IMR-90 (cell line): ENCODE data around the gene TTLL9. TPM values are rescaled to one million over a fixed set of nuclear protein-coding genes. Genes with fewer than 3 reads are reported as not detected.
A peak's percentile ranks its signal among the peaks of the same experiment; 100 is the strongest.

Experiments
- ATAC-seq: fragments of 200-7000 bp; cut with Tn5 transposase; 2 replicates; pipeline ENCODE4 v1.9.1; 2020; ENCODE audit warnings: low read depth, mild to moderate bottlenecking, moderate library complexity
- BruUV-seq: library from RNA; stranded (reverse); fragments of 400-500 nt; replicated peaks from 2 replicates; lab custom pipeline; 2021; lab: Mats Ljungman, UMichigan
- CTCF ChIA-PET: fragments of 300-600 bp; formaldehyde crosslinking; extraction: SDS; loops from one replicate; lab custom pipeline; 2021; ENCODE audit warnings: antibody characterized with exemption; lab: Yijun Ruan, JAX
- POLR2A ChIA-PET: fragments of 300-600 bp; sonication (Branson Sonifier 250); formaldehyde crosslinking; loops from one replicate; lab custom pipeline; 2022; ENCODE audit warnings: antibody characterized with exemption; ENCODE audit not compliant: unreplicated experiment; lab: Charles Lee
- DNase-seq: peaks from one replicate; pipeline ENCODE4 v3.0.0; 2013
- H2AFZ ChIP-seq: replicated peaks from 2 replicates; pipeline ENCODE3; 2013; ENCODE audit warnings: low read length, mild to moderate bottlenecking; ENCODE audit not compliant: poor library complexity
- H2AK5ac ChIP-seq: 2 replicates; pipeline ENCODE4 v1.6.1; 2013; ENCODE audit warnings: low read depth, low read length, inconsistent platforms
- H2AK9ac ChIP-seq: replicated peaks from 2 replicates; pipeline ENCODE3; 2013; ENCODE audit warnings: mild to moderate bottlenecking, low read depth, low read length, moderate library complexity; ENCODE audit not compliant: poor library complexity
- H2BK120ac ChIP-seq: 2 replicates; pipeline ENCODE4 v1.6.1; 2013; ENCODE audit warnings: low read depth, low read length, inconsistent platforms
- H2BK15ac ChIP-seq: 3 replicates; pipeline ENCODE4 v1.6.1; 2013; ENCODE audit warnings: low read depth, low read length, inconsistent platforms
- H2BK20ac ChIP-seq: 2 replicates; pipeline ENCODE4 v1.6.1; 2013; ENCODE audit warnings: low read depth, mild to moderate bottlenecking, inconsistent platforms, low read length, moderate library complexity
- H2BK5ac ChIP-seq: 2 replicates; pipeline ENCODE4 v1.6.1; 2013; ENCODE audit warnings: mild to moderate bottlenecking, low read depth, low read length, inconsistent platforms; ENCODE audit not compliant: poor library complexity, severe bottlenecking
- H3K14ac ChIP-seq: replicated peaks from 2 replicates; pipeline ENCODE4 v1.6.1; 2013; ENCODE audit warnings: low read depth, low read length, inconsistent platforms
- H3K18ac ChIP-seq: 2 replicates; pipeline ENCODE4 v1.6.1; 2013; ENCODE audit warnings: low read depth, low read length, control low read depth
- H3K23ac ChIP-seq: 2 replicates; pipeline ENCODE4 v1.6.1; 2013; ENCODE audit warnings: low read depth, low read length, inconsistent platforms
- H3K27ac ChIP-seq: 2 replicates; pipeline ENCODE4 v1.5.1; 2013; ENCODE audit warnings: mild to moderate bottlenecking, control low read depth, low read length; ENCODE audit not compliant: insufficient read depth
- H3K27me3 ChIP-seq: 2 replicates; pipeline ENCODE4 v1.6.1; 2013; ENCODE audit warnings: low read length; ENCODE audit not compliant: control insufficient read depth, insufficient read depth
- H3K36me3 ChIP-seq: 2 replicates; pipeline ENCODE4 v1.6.1; 2013; ENCODE audit warnings: low read length, mixed read lengths; ENCODE audit not compliant: control insufficient read depth, insufficient read depth
- H3K4ac ChIP-seq: 2 replicates; pipeline ENCODE4 v1.6.1; 2013; ENCODE audit warnings: low read depth, low read length, inconsistent platforms
- H3K4me1 ChIP-seq: 2 replicates; pipeline ENCODE4 v1.6.1; 2013; ENCODE audit warnings: low read length, mixed read lengths; ENCODE audit not compliant: control insufficient read depth, insufficient read depth
- H3K4me2 ChIP-seq: 2 replicates; pipeline ENCODE4 v1.6.1; 2013; ENCODE audit warnings: low read depth, mild to moderate bottlenecking, control low read depth, low read length, moderate library complexity
- H3K4me3 ChIP-seq: 2 replicates; pipeline ENCODE4 v1.5.1; 2013; ENCODE audit warnings: low read depth, mild to moderate bottlenecking, control low read depth, low read length, moderate library complexity; ENCODE audit not compliant: insufficient read depth
- H3K56ac ChIP-seq: 2 replicates; pipeline ENCODE4 v1.6.1; 2013; ENCODE audit warnings: low read length, inconsistent platforms; ENCODE audit not compliant: insufficient read depth; ENCODE audit errors: extremely low read depth
- H3K79me1 ChIP-seq, 2 experiments: 2 replicates each; pipeline ENCODE4 v1.6.1; 2013; ENCODE audit warnings: low read length in 2 of 2, inconsistent platforms in 1 of 2, low read depth in 1 of 2
- H3K9ac ChIP-seq: 2 replicates; pipeline ENCODE4 v1.6.1; 2013; ENCODE audit warnings: low read depth, low read length, control low read depth
- H3K9me1 ChIP-seq: 2 replicates; pipeline ENCODE4 v1.6.1; 2013; ENCODE audit warnings: low read length, inconsistent platforms; ENCODE audit not compliant: insufficient read depth
- H3K9me3 ChIP-seq: 2 replicates; pipeline ENCODE4 v1.6.1; 2013; ENCODE audit warnings: low read length; ENCODE audit not compliant: control insufficient read depth, insufficient read depth
- H4K20me1 ChIP-seq: 2 replicates; pipeline ENCODE4 v1.6.1; 2013; ENCODE audit warnings: low read length, inconsistent platforms; ENCODE audit not compliant: insufficient read depth
- H4K5ac ChIP-seq: 2 replicates; pipeline ENCODE4 v1.6.1; 2013; ENCODE audit warnings: mild to moderate bottlenecking, low read depth, low read length, control low read depth
- H4K8ac ChIP-seq, 2 experiments: 2 replicates each; pipeline ENCODE4 v1.6.1; 2013; ENCODE audit warnings: low read depth in 2 of 2, low read length in 2 of 2, control low read depth in 1 of 2, inconsistent platforms in 1 of 2
- H4K91ac ChIP-seq: 2 replicates; pipeline ENCODE4 v1.6.1; 2013; ENCODE audit warnings: low read depth, low read length, inconsistent platforms; ENCODE audit not compliant: insufficient read depth
- BHLHE40 ChIP-seq: fragments of 150-350 bp; IDR thresholded peaks from 2 replicates; pipeline ENCODE4 v1.6.1; 2016; ENCODE audit warnings: mild to moderate bottlenecking, low read depth, low read length
- CEBPB ChIP-seq: IDR thresholded peaks from 2 replicates; pipeline ENCODE4 v1.6.1; 2012; ENCODE audit warnings: low read depth, low read length, improper control_type of control experiment
- CHD1 ChIP-seq: IDR thresholded peaks from 2 replicates; pipeline ENCODE4 v1.6.1; 2012; ENCODE audit warnings: low read depth, low read length, improper control_type of control experiment
- CTCF ChIP-seq: conservative IDR thresholded peaks from 2 replicates; pipeline ENCODE4 v1.5.1; 2012; ENCODE audit warnings: mild to moderate bottlenecking, low read depth, low read length, improper control_type of control experiment
- ELK1 ChIP-seq: fragments of 150-350 bp; IDR thresholded peaks from 2 replicates; pipeline ENCODE4 v1.6.1; 2016; ENCODE audit warnings: low read depth, mild to moderate bottlenecking, low read length, moderate library complexity, borderline replicate concordance
- FOS ChIP-seq: fragments of 150-350 bp; IDR thresholded peaks from 2 replicates; pipeline ENCODE4 v1.6.1; 2016; ENCODE audit warnings: low read depth, low read length
- MAFK ChIP-seq: IDR thresholded peaks from 2 replicates; pipeline ENCODE4 v1.6.1; 2012; ENCODE audit warnings: low read depth, low read length, improper control_type of control experiment
- MAZ ChIP-seq: IDR thresholded peaks from 2 replicates; pipeline ENCODE4 v1.6.1; 2012; ENCODE audit warnings: low read depth, mild to moderate bottlenecking, low read length, improper control_type of control experiment, moderate library complexity, borderline replicate concordance
- MXI1 ChIP-seq: IDR thresholded peaks from 2 replicates; pipeline ENCODE4 v1.6.1; 2012; ENCODE audit warnings: low read depth, mild to moderate bottlenecking, low read length, moderate library complexity, borderline replicate concordance
- NFE2L2 ChIP-seq: fragments of 150-350 bp; IDR thresholded peaks from 2 replicates; pipeline ENCODE4 v1.6.1; 2016; ENCODE audit warnings: low read depth, mild to moderate bottlenecking, low read length
- POLR2A ChIP-seq: IDR thresholded peaks from 2 replicates; pipeline ENCODE4 v1.6.1; 2012; ENCODE audit warnings: mild to moderate bottlenecking, low read depth, low read length
- RAD21 ChIP-seq: IDR thresholded peaks from 2 replicates; pipeline ENCODE4 v1.6.1; 2012; ENCODE audit warnings: low read length, improper control_type of control experiment
- RCOR1 ChIP-seq: IDR thresholded peaks from 2 replicates; pipeline ENCODE4 v1.6.1; 2012; ENCODE audit warnings: mild to moderate bottlenecking, low read length, improper control_type of control experiment; ENCODE audit not compliant: insufficient replicate concordance
- RFX5 ChIP-seq: IDR thresholded peaks from 2 replicates; pipeline ENCODE4 v1.8.0; 2012; ENCODE audit warnings: low read depth, mild to moderate bottlenecking, low read length, moderate library complexity
- SMC3 ChIP-seq: fragments of 150-350 bp; IDR thresholded peaks from 2 replicates; pipeline ENCODE4 v1.6.1; 2016; ENCODE audit warnings: low read depth, mild to moderate bottlenecking, antibody characterized with exemption, low read length, moderate library complexity
- USF2 ChIP-seq: fragments of 150-350 bp; IDR thresholded peaks from 2 replicates; pipeline ENCODE4 v1.6.1; 2017; ENCODE audit warnings: mild to moderate bottlenecking, antibody characterized with exemption, low read length, low read depth
- WGBS, 2 experiments: methylation state at CpG; one replicate each; pipeline versions ENCODE4 v1.1.5 to v1.1.7; 2013; ENCODE audit warnings: missing lambda C conversion rate in 2 of 2; ENCODE audit not compliant: insufficient read length in 1 of 2; ENCODE audit errors: extremely low coverage in 2 of 2; 5-methylcytosine and 5-hydroxymethylcytosine counted together
- dilution Hi-C: fragments of 300-500 bp; cut with HindIII; formaldehyde crosslinking; loops from one replicate; pipeline ENCODE4 v1.14.3; 2018; ENCODE audit warnings: low sequenced_read_pairs; ENCODE audit not compliant: unreplicated experiment
- in situ Hi-C: fragments of 300-500 bp; cut with MboI; formaldehyde crosslinking; loops from 3 replicates; pipeline ENCODE4 v1.14.3; 2019; ENCODE audit warnings: low sequenced_read_pairs, inconsistent platforms, mixed read lengths
- intact Hi-C: fragments of 100-400 bp; cut with micrococcal nuclease; formaldehyde crosslinking; loops from 2 replicates; pipeline ENCODE4 v1.10.0; 2022
- polyA plus RNA-seq, 3 experiments: library from polyadenylated mRNA; depleted of rRNA; stranded (reverse); fragments of >200 nt; gene quantifications; 2 replicates each; pipeline ENCODE4 v1.2.3, GENCODE V29; 2012; ENCODE audit warnings: low replicate concordance in 1 of 3
- total RNA-seq: library from RNA; depleted of rRNA; stranded (reverse); fragments of >200 nt; gene quantifications from 2 replicates; pipeline ENCODE4 v1.2.3, GENCODE V29; 2012

TTLL9 gene
- total and polyA plus RNA-seq, 2 of the 4 experiments (the other 2 are of a cell fraction) = not detected

GRCh38 chr20:31930779-31931178 lies 60.3 kb downstream of the TTLL9 start:
- no peak overlapping the region for H4K91ac ChIP-seq
- H3K23ac ChIP-seq = no peak overlapping the region
- H2BK120ac ChIP-seq = no peak overlapping the region
- H3K27me3 ChIP-seq = peaks cover 18% of the 10 kb centered on the region
- no peak for TF ChIP-seq USF2
- TF ChIP-seq MAZ = no peak
- TF ChIP-seq CHD1 = no peak
- no peak for TF ChIP-seq RAD21
- TF ChIP-seq SMC3 = no peak
- TF ChIP-seq RFX5 = no peak
- TF ChIP-seq RCOR1 = no peak
- TF ChIP-seq BHLHE40 = no peak
- TF ChIP-seq MAFK = no peak
- TF ChIP-seq CEBPB = no peak
- no peak for TF ChIP-seq MXI1
- TF ChIP-seq ELK1 = no peak
- no peak for TF ChIP-seq NFE2L2
- TF ChIP-seq CTCF = no peak
- no peak for TF ChIP-seq FOS
- no peak for TF ChIP-seq POLR2A
- BruUV-seq = no TSS peak
- no peak overlapping the region for H3K14ac ChIP-seq
- no peaks in the 10 kb centered on the region for H4K20me1 ChIP-seq
- intact Hi-C loops = no loop called here
- ATAC-seq = no peak
- CTCF ChIA-PET = no interaction called here
- no peak overlapping the region for H2AK5ac ChIP-seq
- no peak overlapping the region for H3K4me3 ChIP-seq
- DNase-seq = no peak
- H3K4me2 ChIP-seq = no peak overlapping the region
- no peak overlapping the region for H2BK20ac ChIP-seq
- no peaks in the 10 kb centered on the region for H3K79me1 ChIP-seq
- POLR2A ChIA-PET = interaction anchor here (0.6 to 0.7 kb wide), 2 partner anchors 38 to 1559 kb away, joined by 3 to 5 read pairs; no protein-coding TSS in a partner anchor
- H3K9ac ChIP-seq = no peak overlapping the region
- H3K9me1 ChIP-seq = no peaks in the 10 kb centered on the region
- no peak overlapping the region for H2BK15ac ChIP-seq
- no peaks in the 10 kb centered on the region for H3K9me3 ChIP-seq
- no peak overlapping the region for H3K56ac ChIP-seq
- no peak overlapping the region for H3K4ac ChIP-seq
- no peak overlapping the region for H3K27ac ChIP-seq
- no peak overlapping the region for H2AK9ac ChIP-seq
- dilution Hi-C loops = no loop called here
- no peak overlapping the region for H4K5ac ChIP-seq
- peak overlapping the region; percentile 18 for H2AFZ ChIP-seq
- no peak overlapping the region for H4K8ac ChIP-seq
- H3K18ac ChIP-seq = no peak overlapping the region
- in situ Hi-C loops = no loop called here
- H3K4me1 ChIP-seq = no peaks in the 10 kb centered on the region
- H2BK5ac ChIP-seq = no peak overlapping the region
- no peaks in the 10 kb centered on the region for H3K36me3 ChIP-seq
- no CpG with 5 or more reads among the region's 5 CpGs for WGBS, 2 experiments
